Stomach (tissue), 4 donors: ENCODE measurements around the gene ZFPL1.

Source experiments
- CTCF ChIP-seq, 7 experiments: fragments of 450-650 bp in 4 of 7; fragments of 200-600 bp in 3 of 7; sonication (generic) in 3 of 7; IDR thresholded peaks; one replicate each; pipeline ENCODE4 v1.5.1; 2016 to 2019; ENCODE audit warnings: antibody characterized with exemption in 7 of 7, control low read depth in 2 of 7, mild to moderate bottlenecking in 1 of 7
- POLR2AphosphoS5 ChIP-seq, 3 donors: sonication (generic); formaldehyde crosslinking; IDR thresholded peaks; one replicate each; pipeline ENCODE4 v1.6.1; 2016; ENCODE audit warnings: antibody characterized with exemption in 3 of 3

- TF ChIP-seq CTCF (IDR thresholded peaks at IDR 0.05) (no peak), POLR2AphosphoS5 (IDR thresholded peaks at IDR 0.05) (no peak)
These were observed 19.2 kb upstream of the ZFPL1 start for GRCh38 chr11:65064847-65065240.
